IPS-18c (cell line): Measurements from ENCODE around the gene TMEM242.
"Not testable (repeated sequence)": the region's sequence is repeated elsewhere in the genome, so short reads cannot be mapped to it uniquely, and the experiment has no call there.

Experiments used
- H3K4me3 ChIP-seq: 2 replicates; pipeline ENCODE4 v1.7.0; 2013; ENCODE audit warnings: low read depth, mild to moderate bottlenecking, low read length, moderate library complexity; ENCODE audit not compliant: insufficient read depth
- H3K9me3 ChIP-seq: one replicate; pipeline ENCODE4 v1.6.1; 2013; ENCODE audit warnings: mild to moderate bottlenecking, low read length, moderate library complexity; ENCODE audit not compliant: control insufficient read depth, insufficient read depth

TMEM242 gene

GRCh38 chr6:157323255-157323965 is at the start of gene TMEM242:
Gene TMEM242, minus strand, starts transcription at chr6:157323519. Its CDS starts 20 bp downstream, at chr6:157323499.
- Histone ChIP-seq H3K4me3 (peak within 1 kb of the TSS; percentile 96), H3K9me3 (no peaks in the 10 kb centered on the region)

DNA sequence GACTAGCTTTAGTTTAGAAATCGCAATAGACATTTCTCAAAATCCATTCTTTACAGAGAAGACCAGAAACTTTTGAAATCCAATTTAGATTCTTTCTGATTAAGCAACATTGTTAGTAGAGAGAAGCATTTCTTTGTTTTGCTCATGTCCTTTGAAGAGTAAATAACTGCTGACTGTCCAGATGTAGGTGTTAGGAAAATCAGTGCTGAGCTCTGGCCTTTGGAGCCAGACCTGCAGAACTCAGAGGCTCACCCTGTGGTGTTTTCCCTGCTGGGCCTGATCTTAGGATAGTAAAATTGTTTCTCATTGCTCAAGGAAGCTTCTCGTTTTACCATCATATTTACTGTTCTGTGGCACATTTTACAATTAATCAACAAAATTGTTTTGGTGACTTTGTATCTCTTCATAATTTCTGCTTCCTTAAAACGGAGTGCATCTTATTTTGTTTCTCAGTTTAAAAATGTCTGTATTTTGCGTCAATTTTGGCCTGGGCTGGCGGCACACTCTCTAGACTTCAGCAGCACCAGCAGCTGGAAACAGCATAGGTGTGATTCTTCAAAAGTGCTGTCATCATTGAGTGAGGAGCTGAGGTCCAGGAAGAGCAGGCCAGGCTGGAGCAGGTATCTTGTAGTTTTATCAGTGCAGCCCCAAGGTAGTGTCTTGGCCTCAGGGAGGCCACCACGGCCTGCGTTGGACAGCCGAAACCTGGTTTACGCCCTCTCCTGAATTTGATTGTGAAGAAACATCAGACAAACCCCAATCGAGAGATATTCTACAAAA is 49.4 kb upstream of the TMEM242 start:
- Histone ChIP-seq H3K4me3 (no peak overlapping the region), H3K9me3 (no peaks in the 10 kb centered on the region)

DNA sequence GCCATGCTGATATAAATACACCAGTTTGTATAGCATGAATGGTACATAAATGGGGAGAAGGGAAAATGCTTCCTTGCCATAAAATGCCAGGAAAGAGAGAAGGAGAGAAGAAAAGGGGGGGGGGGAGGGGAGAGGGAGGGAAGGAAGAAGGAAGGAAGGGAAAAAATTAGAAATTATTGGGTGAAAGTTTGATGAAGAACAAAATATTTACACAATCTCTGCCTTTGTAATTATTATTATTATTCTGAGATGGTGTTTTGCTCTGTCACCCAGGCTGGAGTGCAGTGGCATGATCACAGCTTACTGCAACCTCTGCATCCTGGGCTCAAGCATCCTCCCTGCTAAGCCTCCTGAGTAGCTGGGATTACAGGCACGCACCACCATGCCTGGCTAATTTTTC is 47.4 kb upstream of the TMEM242 start:
- H3K9me3 ChIP-seq: no peaks in the 10 kb centered on the region
- H3K4me3 ChIP-seq: no peak overlapping the region

DNA sequence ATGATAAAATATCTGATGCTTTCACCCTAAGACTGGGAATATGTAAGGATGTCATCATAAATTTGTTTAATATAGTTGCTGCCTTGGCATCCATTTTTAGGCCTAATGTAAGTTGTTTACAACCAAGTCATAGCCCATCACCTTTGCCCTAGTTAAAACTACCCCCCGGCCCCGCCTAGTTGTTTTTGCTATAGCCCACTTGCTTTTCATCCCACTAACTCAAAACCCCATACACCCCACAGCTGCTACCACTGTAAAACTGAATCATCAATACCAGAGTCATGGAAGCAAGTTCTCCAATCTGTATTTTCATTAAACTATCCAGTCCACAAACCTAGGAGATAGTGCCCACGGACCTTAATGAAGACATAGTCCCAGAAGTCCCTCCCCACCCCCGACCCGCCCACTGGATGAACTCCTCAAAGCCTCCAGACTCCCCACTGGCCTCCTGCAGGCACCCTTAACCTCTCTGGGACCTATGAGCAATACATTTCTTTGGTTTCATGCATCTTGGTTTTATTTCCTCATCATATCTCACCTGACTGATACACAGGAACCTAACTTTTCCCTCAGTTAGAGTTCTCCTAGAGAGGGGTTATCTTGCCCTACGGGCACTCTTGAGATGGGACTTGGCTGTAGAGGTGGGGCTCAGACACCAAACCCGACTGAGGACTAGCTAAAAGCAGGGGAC is 45.2 kb upstream of the TMEM242 start:
- H3K4me3 ChIP-seq: no peak overlapping the region

DNA sequence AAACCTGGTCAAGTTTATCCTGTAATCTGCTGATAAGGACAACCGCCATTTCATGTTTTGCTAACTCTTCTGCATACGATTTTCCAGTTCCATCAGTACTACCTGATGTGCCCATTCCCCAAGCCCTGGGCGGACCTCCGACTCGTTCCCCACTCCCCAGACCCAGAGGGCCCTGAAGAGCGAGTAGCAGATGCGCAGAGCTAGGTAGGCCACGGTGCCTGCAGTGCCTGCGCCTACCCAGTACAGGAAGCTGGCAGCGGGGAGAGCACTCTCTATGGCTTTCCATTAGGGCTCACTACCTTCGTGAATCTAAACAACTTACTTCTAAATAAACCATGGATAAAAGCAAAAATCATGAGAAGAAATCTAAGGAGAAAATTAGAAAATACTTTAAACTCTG is 43.3 kb upstream of the TMEM242 start:
- Histone ChIP-seq H3K9me3 (no peaks in the 10 kb centered on the region), H3K4me3 (no peak overlapping the region)

More for the DNA sequence above, 45.2 kb upstream of the TMEM242 start:
- H3K9me3 ChIP-seq: no peaks in the 10 kb centered on the region

DNA sequence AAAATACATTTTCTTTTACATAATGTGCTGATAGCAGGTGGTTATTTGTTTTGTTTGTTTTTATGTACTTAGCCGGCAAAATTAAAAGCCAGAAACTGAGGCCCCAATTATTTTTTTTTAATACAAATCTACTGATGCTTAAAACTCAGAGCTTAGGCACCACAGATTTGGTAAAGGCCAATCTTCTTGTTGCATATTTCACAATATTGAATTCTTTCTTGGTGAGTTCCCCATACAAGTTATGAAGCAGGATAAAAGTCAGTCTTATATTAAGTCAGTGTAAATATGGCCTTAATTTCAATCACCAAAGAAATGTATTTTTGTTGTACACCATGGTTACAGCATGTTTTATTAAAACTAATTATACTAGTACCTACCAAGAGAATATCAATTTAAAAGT is 41.4 kb upstream of the TMEM242 start:
- no peak overlapping the region for H3K4me3 ChIP-seq

DNA sequence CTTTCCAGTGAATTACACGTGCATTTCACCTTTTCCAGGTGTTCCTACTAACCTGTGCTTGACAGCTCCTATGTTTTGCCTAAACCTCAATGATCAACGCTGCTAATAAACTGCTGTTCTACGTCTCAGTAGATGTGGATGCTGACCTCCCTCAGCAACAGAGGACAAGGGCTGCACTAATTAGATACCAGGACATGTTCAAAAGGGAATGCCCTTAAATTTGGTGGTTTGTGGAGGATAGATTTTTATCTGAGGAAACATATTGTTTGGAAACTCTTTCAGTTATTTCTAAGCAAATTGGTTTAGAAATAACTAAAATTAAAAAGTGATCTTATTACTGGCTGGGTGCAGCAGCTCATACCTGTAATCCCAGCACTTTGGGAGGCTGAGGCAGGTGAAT is 38.6 kb upstream of the TMEM242 start:
- Histone ChIP-seq H3K4me3 (no peak overlapping the region), H3K9me3 (no peaks in the 10 kb centered on the region)

More for the DNA sequence above, 41.4 kb upstream of the TMEM242 start:
- no peaks in the 10 kb centered on the region for H3K9me3 ChIP-seq

DNA sequence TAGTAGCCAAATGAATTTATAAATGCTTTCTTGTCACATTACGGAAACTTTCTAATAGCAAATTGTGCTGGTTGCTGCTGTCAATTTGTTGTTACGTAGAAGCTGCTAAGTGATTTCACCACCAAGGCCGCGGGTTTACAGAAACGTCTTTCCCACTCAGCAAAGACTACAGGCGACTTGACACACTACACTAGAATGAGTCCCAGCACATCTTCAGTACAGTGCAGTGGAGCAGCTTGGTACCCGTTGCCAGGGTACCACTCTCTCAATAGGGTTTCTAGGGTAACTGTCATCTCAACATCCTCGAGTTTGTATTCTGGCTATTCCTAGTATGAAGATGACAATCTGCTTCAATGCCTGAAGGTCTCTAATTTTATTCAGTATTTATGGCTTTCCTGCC is 35.0 kb upstream of the TMEM242 start:
- no peaks in the 10 kb centered on the region for H3K9me3 ChIP-seq
- H3K4me3 ChIP-seq: no peak overlapping the region

GRCh38 chr6:157346373-157346772 is 23.1 kb upstream of the TMEM242 start:
- Histone ChIP-seq H3K4me3 (no peak overlapping the region), H3K9me3 (no peaks in the 10 kb centered on the region)

DNA sequence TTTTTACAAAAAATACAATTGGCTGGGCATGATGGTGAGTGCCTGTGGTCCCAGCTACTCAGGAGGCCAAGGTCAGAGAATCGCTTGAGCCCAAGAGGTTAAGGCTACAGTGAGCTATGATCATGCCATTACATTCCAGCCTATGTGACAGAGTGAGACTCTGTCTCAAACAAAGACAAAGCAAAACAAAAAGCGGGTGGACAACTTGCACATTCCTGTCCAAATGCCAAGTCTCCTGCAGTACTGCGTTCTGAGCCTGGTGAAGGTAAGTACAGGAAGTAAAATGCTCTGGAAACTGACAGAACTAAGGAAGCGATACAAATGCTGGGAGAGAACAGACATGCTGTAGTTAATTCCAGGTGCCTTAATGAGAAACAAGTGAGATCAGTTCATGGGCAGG is 20.4 kb upstream of the TMEM242 start:
- Histone ChIP-seq H3K9me3 (no peaks in the 10 kb centered on the region), H3K4me3 (no peak overlapping the region)

GRCh38 chr6:157339432-157339831 is 16.1 kb upstream of the TMEM242 start:
- Histone ChIP-seq H3K9me3 (no peaks in the 10 kb centered on the region), H3K4me3 (no peak overlapping the region)

DNA sequence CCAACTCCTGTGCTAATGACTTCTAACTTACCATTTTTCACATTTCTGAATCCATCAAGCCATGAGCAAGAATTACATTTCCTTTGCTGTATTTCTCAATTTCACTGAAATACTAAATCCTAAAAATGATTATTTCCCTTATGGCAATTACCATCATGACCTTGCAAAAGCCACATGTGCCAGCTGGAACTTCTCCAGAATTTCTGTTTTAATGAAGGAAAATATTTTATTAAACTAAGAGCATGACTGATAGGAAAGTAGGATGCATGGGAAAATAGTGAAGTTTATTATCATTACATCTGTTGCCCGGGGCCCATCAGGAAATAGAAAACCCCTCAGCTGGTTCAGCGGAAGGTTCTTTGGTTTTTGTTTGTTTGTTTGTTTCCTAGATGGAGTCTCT is 14.4 kb upstream of the TMEM242 start:
- H3K9me3 ChIP-seq: no peaks in the 10 kb centered on the region
- H3K4me3 ChIP-seq: no peak overlapping the region

DNA sequence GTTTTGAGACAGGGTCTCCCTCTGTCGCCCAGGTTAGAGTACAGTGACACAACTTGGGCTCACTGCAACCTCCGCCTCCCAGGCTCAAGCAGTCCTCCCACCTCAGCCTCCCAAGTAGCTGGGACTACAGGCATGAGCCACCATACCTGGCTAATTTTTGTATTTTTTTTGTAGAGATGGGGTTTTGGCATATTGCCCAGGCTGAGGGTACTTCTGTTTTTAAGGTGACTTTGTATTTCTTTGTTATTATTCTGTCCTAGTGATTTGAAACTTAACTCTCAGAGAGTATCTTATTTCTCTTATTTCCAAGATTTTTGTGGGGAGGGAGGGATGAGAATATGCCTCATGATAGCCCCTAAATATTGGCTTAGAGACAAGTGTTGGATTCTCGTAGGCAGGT is 14.0 kb upstream of the TMEM242 start:
- H3K4me3 ChIP-seq, H3K9me3 ChIP-seq: not testable (repeated sequence)

- Histone ChIP-seq H3K9me3 (no peaks in the 10 kb centered on the region), H3K4me3 (no peak overlapping the region)
Observed at GRCh38 chr6:157335829-157336228, 12.5 kb upstream of the TMEM242 start.

- Histone ChIP-seq H3K4me3 (no peak overlapping the region), H3K9me3 (no peaks in the 10 kb centered on the region)
Observed at GRCh38 chr6:157333956-157334355, 10.6 kb upstream of the TMEM242 start.

DNA sequence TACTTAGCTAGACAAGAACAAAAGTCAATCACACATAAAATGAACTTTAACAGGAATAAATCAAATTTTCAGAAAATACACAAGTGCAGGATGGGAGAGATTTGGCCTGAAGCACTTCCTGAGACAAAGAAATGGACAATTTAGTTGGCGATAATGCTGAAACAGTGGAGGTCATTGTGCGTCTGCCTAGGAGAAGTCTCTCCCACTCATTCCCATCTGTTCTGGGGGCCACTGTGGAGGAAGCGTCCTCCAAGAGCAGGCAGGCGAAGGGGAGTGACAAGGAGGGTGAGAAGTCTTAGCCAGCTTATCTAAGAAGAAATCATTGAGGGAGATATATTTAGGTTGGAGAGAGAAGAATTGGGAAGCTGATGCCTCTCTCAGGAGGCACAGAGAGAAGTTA is 10.2 kb upstream of the TMEM242 start:
- Histone ChIP-seq H3K4me3 (no peak overlapping the region), H3K9me3 (no peaks in the 10 kb centered on the region)

DNA sequence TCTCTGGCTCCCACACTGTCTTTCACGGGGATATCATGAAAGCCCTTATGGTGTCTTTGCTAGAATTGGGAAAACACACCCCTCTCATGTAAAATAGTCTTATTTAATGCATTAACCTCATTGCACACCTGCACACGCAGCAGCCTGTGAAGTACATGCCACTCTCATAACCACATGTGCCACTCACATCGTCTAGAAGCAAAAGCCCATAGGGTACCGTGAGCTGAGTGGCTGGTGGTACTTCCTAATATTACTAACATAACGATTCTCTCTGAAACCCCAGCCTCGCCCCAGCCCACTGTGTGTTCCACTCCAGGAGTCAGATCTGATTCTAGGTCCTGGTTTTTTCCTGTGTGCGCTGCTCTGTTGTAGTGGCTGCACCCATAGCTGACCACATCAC is 9.5 kb upstream of the TMEM242 start:
- no peaks in the 10 kb centered on the region for H3K9me3 ChIP-seq
- no peak overlapping the region for H3K4me3 ChIP-seq

GRCh38 chr6:157330831-157331230 is 7.5 kb upstream of the TMEM242 start:
- Histone ChIP-seq H3K9me3 (no peaks in the 10 kb centered on the region), H3K4me3 (no peak overlapping the region)
